GM18502 (cell line): ENCODE measurements around the gene ATXN7L1.

Source experiments
- ATAC-seq: cut with Tn5 transposase; IDR thresholded peaks from one replicate; pipeline ENCODE4 v1.9.1; 2021; ENCODE audit warnings: mild to moderate bottlenecking; ENCODE audit not compliant: unreplicated experiment, poor library complexity

Gene ATXN7L1

GRCh38 chr7:105638334-105638733, 238.1 kb downstream of the ATXN7L1 start:
- ATAC-seq: no peak

DNA sequence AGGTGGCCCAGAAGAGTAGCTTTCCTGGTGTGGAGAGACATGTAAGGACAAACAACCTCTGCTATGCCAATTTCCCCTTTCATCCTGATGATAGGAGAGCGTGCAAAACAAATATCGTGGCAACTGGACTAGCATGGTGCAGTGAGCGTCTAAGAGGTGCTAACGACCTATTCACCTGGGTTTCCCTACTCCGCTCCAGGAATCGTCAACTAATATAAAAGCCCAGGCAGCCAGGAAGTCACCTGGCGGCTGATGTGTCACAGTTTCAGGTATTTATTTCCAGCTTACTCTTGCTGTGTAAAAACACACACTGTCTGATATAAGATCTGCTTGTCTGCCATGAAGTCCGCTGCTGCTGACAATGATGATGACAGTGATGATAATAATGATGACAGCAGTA, 238.6 kb downstream of the ATXN7L1 start:
- ATAC-seq: no peak

- ATAC-seq: no peak
Measured at GRCh38 chr7:105636982-105637381, 239.4 kb downstream of the ATXN7L1 start.

DNA sequence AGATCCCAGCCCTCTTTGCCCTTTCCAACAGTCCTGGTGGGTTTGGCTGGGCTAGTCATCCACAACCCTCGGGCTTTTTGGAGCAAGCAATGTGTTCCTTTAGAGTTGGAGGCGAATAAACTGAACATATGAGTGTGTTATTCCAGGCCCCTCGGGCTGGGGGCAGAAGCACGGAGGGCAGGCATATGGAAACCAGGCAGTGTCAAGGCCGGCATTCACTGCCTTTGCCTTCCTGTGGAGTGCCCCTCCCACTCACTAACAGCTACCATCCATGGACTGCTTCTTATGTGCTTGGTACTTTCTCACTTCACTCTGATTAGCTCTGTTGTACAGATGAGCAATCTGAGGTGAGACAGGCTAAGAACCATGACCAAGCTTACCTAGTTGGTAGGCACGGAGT, 241.2 kb downstream of the ATXN7L1 start:
- no peak for ATAC-seq

DNA sequence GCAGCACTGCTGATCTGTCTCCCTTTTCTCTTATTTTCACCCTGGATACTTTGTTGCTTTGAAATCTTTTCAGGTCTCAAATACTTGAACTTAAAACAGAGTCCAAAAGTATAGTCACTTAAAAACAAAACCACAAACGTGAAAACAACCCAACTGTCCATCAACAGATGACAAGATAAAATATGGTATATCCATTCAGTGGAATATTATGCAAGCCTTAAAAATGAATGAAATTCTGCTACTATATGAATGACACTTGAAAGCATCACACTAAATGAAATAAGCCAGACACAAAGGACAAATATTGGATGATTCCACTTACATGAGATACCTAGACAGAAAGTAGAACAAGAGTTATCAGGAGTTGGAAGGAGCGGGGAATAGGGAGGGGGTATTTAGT, 250.4 kb downstream of the ATXN7L1 start:
- no peak for ATAC-seq

DNA sequence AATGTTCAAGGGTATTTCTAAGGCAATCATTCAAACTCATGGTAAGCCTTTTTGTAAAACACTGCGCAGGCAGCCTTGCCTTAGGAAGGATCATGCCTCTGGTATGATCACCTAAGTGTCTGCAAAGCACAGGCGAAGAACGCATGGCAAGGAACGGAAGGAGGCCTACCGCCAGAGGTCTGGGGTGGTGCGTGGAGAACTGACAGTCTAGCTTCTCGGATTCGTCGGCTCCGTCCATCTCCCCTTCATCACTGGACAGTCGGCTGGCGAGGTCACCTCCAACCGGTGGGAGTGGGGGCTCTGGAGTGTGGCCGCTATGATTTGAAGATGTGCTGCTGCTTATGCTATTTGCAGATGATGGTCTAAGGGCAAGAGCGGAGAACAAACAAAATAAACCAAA, 252.5 kb downstream of the ATXN7L1 start:
- no peak for ATAC-seq

DNA sequence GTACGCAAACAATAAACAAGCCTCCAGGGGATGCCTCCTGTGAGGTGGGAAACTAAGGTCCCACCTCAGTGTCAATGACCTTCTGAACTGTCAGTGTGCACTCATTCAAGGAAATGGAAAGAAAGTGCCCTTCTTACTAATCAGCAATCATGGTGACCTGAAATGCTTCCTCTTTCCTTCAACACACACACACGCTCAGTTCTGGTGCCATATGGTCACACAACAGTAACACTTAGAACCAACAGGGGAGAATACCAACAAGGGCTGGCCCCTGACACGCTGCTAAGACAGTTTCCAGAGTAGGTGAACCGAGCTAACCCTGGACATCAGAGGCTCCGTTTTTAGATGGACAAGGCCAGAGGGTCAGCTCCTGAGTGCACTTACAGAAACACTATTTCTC, 253.0 kb downstream of the ATXN7L1 start:
- no peak for ATAC-seq

GRCh38 chr7:105622106-105622731, 254.2 kb downstream of the ATXN7L1 start:
- ATAC-seq: no peak

DNA sequence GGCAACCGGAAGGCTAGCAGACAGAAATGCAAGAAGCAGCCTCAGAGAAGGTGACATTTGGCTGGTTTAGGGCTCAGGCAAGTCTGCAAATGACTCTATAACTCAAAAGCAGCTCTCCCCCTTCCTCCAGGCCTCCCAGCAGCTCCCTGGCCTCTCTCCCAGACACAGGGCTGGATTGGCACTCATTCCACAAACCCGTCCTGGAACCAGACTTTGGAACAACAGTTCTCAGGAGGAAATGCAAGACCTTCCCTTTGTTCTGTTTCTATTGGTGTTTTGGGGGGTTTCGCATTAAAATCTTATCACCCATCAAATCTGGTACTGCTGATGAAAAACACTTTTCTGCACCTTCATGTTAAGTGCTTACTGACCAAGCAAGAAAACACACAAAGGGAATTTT, 254.8 kb downstream of the ATXN7L1 start:
- no peak for ATAC-seq

- no peak for ATAC-seq
Measured at GRCh38 chr7:105621176-105621575, 255.2 kb downstream of the ATXN7L1 start.

DNA sequence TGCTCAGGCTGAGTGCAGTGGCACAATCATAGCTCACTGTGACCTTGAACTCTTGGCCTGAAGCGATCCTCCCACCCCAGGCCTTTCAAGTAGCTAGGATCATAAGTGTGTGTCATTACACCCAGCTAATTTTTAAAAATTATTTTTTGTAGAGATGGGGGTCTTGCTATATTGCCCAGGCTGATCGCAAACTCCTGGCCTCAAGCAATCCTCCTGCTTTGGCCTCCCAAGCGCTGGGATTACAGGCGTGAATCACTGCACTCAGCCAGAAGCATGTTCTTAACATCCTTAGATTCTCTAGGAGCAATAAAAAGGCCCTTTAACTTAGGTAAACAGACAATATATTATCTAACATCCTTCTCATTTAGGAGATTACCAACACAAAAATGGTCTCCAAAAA, 256.8 kb downstream of the ATXN7L1 start:
- ATAC-seq: no peak

GRCh38 chr7:105618016-105618296, 258.4 kb downstream of the ATXN7L1 start:
- ATAC-seq: no peak

DNA sequence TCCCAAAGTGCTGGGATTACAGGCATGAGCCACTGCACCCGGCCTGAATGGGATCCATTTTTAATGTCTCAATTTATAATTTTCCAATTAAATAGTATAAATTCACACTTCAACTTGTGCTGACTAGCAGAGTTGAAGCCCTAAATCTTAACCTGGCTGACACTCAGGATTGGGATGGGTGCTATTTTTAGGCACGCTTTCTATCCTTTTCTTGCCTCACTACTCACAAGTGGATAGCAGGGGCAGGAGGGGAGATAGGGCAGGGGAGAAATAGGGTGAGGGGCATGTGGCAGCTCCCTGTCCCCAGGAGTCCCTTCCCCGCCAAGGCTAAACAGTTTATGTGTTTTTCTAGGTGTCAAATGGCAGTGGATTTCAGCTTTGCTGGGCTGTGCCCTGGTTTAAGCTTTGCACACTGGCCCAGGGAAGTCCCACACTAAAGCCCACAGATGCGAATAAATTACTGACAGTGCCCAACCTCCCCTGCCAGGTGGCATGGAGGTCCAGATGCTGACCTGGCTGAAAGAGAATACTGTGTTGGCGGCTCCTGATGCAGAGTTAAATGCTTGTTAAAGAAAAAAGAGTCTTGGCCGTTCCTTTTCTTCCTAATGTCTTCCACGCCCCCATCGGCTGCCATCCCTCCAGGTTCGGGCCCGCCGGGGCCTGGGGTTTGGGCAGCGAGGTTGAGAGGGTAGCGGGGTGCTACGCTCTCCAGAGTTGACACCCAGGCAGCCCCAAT, 259.0 kb downstream of the ATXN7L1 start:
- no peak for ATAC-seq

GRCh38 chr7:105614341-105614840, 262.0 kb downstream of the ATXN7L1 start:
- ATAC-seq: no peak

GRCh38 chr7:105613611-105614330, 262.6 kb downstream of the ATXN7L1 start:
- ATAC-seq: no peak

DNA sequence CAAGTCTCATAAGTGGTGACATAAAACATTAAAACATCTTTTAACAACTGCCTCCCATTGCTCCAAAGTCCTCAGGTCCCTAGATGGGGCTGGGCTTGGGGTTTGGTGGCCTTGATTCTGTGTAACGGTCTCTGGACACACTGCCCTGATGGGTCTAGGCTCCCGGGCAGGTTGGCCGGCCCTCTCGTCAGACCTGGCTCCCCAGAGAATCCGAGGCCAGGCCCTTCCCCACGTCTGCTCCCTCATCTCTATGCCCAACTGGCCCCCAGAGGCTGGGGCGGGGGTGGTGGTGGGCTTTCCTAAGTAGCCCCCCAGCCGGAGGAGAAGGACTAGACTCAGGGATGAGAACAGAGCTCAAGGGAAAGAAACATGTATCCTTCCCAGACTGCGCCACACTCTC, 263.6 kb downstream of the ATXN7L1 start:
- no peak for ATAC-seq

- ATAC-seq: no peak
Measured at GRCh38 chr7:105611856-105612775, 264.3 kb downstream of the ATXN7L1 start.

DNA sequence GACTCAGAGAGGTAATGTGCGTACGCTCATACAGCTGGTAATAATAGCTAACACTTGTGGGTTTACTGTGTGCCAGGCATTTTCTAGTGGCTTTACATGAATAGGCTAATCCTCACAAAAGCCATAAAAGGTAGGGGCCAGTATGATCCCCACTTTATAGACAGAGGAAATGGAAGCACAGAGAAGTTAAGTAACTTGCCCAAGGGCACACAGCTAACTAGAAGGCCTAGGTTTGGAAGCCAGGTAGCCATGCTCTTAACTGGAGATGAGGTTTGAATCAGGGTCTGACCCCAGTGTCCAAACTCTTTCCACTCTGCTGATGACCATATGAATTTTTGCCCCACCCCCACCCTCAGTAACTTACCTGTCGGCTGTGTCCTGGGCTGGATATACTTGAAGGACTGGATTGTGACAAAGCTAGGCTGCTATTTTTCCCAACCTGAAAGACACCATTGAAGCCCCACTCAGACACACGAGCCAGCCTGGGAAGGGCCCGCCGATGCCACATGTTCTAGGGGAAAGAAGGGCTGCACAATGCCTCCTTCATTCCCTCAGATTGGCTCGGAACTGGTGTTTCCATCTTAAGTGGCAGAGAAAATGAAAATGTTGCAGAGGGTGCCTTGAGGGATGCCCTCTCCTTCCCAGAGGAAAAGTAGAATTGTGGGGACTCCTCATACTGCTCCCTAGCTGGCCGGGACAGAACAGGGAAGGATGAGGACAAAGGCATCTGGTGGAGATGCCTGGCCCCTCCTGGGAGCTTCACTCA, 266.1 kb downstream of the ATXN7L1 start:
- no peak for ATAC-seq

DNA sequence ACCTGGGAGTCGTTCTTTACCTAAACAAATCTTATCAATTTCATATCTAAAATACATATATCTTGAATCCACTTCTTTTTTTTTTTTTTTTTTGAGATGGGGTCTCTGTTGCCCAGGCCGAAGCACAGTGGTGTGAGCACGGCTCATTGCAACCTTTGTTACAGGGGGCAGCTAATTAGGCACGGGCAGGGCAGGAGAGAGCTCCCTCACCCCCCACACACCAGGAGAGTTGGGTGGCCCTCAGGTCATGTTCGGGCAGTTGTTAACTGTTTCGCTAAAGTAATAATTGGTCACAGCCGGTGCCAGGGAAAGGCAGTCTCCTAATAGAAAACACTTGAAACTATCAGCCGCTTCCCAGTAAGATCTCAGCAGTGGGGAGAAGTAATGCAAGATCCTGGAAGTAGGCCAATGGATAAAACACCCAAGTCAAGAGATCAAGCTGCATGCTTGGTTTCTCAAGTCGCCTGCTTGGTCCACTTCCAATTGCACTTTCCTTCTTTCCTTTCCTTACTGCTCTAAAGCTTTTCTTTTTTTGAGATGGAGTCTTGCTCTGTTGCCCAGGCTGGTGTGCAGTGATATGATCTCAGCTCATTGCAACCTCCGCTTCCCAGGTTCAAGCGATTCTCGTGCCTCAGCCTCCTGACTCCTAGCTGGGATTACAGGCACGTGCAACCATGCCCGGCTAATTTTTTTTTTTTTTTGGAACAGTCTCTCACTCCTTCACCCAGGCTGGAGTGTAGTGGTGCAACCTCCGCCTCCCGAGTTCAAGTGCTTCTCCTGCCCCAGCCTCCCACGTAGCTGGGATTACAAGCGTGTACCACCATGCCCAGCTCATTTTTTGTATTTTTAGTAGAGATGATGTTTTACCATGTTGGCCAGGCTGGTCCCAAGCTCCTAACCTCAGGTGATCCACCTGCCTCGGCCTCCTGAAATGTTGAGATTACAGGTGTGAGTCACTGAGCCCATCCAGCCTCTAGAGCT, 273.8 kb downstream of the ATXN7L1 start:
- no peak for ATAC-seq
